Colonic mucosa (tissue), 4 donors: ENCODE data around the gene MUC2. TPM values are rescaled to one million over a fixed set of nuclear protein-coding genes. Genes with fewer than 3 reads are reported as not detected.
A peak's percentile ranks its signal among the peaks of the same experiment; 100 is the strongest.

Experiments
- DNase-seq: peaks from one replicate; pipeline ENCODE4 v3.0.0-alpha.2; 2020
- H3K27ac ChIP-seq: fragments of 200-600 bp; one replicate; pipeline ENCODE4 v1.8.0; 2021
- H3K27me3 ChIP-seq: fragments of 200-600 bp; one replicate; pipeline ENCODE4 v1.8.0; 2021
- H3K36me3 ChIP-seq: fragments of 200-600 bp; one replicate; pipeline ENCODE4 v1.8.0; 2021
- H3K4me1 ChIP-seq: fragments of 200-600 bp; one replicate; pipeline ENCODE4 v1.8.0; 2021; ENCODE audit warnings: mild to moderate bottlenecking
- H3K4me3 ChIP-seq: fragments of 200-600 bp; one replicate; pipeline ENCODE4 v1.8.0; 2021
- H3K9ac ChIP-seq, 2 donors: one replicate each; pipeline ENCODE4 v1.7.0; 2013; ENCODE audit warnings: control low read depth in 2 of 2, low read depth in 2 of 2, low read length in 2 of 2
- H3K9me3 ChIP-seq: fragments of 200-600 bp; one replicate; pipeline ENCODE4 v1.8.0; 2021
- intact Hi-C: fragments of 100-400 bp; cut with DNase I; formaldehyde crosslinking; loops from one replicate; pipeline ENCODE4 v1.14.1; 2022
- total RNA-seq, 2 donors: library from RNA; stranded (reverse); fragmentation: NEBNext Ultra II Directional in 1 of 2; extraction: Animal tissue kit (Norgen Biotek cat#: 25700) in 1 of 2; gene quantifications; one replicate each; pipeline ENCODE4 v1.2.1, GENCODE V29; 2021
- TF ChIP-seq, protein P1 (sequence below): fragments of 200-600 bp; IDR thresholded peaks from one replicate; pipeline ENCODE4 v1.8.0; 2022; ENCODE audit warnings: antibody characterized with exemption, mild to moderate bottlenecking
- donor health status: healthy.
- donor health status: DM: no; HTN: no; CAD: no.
- donor health status: DM: no; HTN: no; CAD: no.

The MUC2 gene
- total RNA-seq, 2 donors from 2014 or later: 1,230 to 1,438 TPM

DNA sequence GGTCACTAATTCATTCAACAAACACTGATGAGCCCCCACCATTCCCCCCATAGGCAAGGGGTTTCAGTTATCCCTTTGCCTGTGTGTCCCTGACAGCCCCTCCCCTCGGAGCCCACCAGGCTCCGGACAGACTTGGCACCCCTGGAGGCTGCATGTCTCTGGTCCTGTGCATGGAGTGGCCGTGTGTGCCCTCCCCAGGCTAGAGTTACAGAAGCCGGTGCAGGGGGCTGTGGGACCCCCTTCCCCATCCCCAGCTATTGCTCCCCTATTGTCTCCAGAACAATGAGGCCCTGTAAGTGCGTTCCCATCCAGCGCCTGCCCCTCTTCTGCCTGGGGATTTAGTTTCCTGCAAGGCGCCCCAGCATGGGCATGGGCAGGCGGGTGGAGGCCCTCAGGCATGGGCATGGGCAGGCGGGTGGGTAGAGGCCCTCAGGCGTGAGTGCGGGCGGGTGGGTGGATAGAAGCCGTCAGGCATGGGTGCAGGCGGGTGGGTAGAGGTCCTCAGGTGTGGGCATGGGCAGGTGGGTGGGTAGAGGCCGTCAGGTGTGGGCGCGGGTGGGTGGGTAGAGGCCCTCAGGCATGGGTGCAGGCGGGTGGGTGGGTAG, 1.5 kb downstream of the MUC2 start:
- TF ChIP-seq, protein P1, sequence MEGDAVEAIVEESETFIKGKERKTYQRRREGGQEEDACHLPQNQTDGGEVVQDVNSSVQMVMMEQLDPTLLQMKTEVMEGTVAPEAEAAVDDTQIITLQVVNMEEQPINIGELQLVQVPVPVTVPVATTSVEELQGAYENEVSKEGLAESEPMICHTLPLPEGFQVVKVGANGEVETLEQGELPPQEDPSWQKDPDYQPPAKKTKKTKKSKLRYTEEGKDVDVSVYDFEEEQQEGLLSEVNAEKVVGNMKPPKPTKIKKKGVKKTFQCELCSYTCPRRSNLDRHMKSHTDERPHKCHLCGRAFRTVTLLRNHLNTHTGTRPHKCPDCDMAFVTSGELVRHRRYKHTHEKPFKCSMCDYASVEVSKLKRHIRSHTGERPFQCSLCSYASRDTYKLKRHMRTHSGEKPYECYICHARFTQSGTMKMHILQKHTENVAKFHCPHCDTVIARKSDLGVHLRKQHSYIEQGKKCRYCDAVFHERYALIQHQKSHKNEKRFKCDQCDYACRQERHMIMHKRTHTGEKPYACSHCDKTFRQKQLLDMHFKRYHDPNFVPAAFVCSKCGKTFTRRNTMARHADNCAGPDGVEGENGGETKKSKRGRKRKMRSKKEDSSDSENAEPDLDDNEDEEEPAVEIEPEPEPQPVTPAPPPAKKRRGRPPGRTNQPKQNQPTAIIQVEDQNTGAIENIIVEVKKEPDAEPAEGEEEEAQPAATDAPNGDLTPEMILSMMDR: no peak
- no peaks in the 10 kb centered on the region for H3K36me3 ChIP-seq
- H3K4me3 ChIP-seq: peak overlapping the region; percentile 25
- H3K27me3 ChIP-seq: no peaks in the 10 kb centered on the region
- intact Hi-C loops: no loop called here
- H3K4me1 ChIP-seq: peaks cover 18% of the 10 kb centered on the region
- DNase-seq: no peak
- H3K9me3 ChIP-seq: no peaks in the 10 kb centered on the region
- H3K9ac ChIP-seq: peak overlapping the region in 1 of 2 donors; percentile 66
- no peak overlapping the region for H3K27ac ChIP-seq

DNA sequence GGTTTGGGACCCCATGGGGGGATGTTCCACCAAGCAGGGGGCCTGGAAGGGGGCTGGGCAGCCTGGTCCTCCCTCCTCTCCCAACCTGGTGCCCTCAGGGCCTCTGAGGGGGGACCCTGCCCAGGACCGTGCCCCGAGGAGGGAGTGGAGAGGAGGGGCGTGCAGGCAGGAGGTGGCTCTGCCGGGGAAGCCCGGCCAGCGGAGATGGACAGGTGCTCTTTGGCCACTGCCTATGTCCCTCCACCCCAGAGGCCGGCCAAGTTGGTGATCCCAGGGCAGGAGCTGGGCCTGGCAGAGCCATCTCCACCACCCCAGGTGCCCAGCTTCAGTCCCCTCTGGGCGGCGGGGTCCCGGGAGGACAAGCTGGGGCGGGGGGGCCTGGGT, 2.4 kb downstream of the MUC2 start:
- Histone ChIP-seq H3K4me1 (peaks cover 18% of the 10 kb centered on the region), H3K9me3 (no peaks in the 10 kb centered on the region), H3K4me3 (peak overlapping the region; percentile 19), H3K36me3 (no peaks in the 10 kb centered on the region), H3K9ac (no peak overlapping the region), H3K27ac (no peak overlapping the region), H3K27me3 (no peaks in the 10 kb centered on the region)
- intact Hi-C loops: no loop called here
- TF ChIP-seq, protein P1: no peak
- no peak for DNase-seq

DNA sequence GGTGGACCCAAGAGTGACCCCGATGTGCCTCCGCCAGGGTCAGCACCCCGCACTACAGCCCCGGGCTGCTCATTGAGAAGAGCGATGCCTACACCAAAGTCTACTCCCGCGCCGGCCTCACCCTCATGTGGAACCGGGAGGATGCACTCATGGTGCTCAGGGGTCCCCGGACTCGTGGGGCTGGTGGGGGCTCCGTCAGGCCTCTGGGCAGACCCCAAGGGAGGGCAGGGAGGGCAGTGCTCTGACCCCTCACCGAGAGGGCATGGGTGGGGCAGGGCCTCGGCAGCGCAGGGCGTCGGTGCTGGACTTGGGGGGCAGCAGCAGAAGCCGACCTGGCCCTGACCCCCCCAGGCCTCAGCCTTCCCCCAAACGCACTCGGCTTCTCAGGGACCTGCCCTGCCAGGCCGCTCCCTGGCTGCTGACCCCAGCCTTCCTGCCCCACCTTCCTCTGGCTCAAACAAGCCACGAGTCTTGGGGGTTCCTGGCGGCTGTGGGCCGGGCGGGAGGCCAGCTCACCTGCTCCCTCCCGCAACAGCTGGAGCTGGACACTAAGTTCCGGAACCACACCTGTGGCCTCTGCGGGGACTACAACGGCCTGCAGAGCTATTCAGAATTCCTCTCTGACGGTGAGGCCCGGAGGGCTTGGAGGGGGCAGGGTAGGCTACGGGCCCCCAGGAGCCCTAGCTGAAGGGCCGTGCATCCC, 2.9 kb downstream of the MUC2 start:
- TF ChIP-seq, protein P1: no peak
- no peak for DNase-seq
- intact Hi-C loops: no loop called here

DNA sequence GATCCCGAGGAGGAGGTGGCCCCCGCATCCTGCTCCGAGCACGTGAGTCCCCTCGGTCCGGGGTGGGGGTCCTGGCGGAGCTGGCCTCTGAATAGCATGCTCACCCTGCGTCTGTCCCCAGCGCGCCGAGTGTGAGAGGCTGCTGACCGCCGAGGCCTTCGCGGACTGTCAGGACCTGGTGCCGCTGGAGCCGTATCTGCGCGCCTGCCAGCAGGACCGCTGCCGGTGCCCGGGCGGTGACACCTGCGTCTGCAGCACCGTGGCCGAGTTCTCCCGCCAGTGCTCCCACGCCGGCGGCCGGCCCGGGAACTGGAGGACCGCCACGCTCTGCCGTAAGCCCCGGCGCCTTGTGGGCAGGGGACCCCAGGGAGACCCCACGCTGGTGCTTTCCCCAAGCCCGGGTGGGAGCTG, 3.5 kb downstream of the MUC2 start:
- Histone ChIP-seq H3K4me3 (peak overlapping the region; percentile 19), H3K9ac (peak overlapping the region in 1 of 2 donors; percentile 19), H3K36me3 (no peaks in the 10 kb centered on the region), H3K4me1 (peaks cover 10% of the 10 kb centered on the region), H3K27me3 (no peaks in the 10 kb centered on the region), H3K9me3 (no peaks in the 10 kb centered on the region), H3K27ac (no peak overlapping the region)
- no peak for DNase-seq
- TF ChIP-seq, protein P1: no peak
- intact Hi-C loops: no loop called here

More for the DNA sequence above, 2.9 kb downstream of the MUC2 start:
- Histone ChIP-seq H3K9me3 (no peaks in the 10 kb centered on the region), H3K27me3 (no peaks in the 10 kb centered on the region), H3K36me3 (no peaks in the 10 kb centered on the region), H3K4me3 (peak overlapping the region; percentile 19), H3K9ac (peak overlapping the region in 1 of 2 donors; percentile 19), H3K27ac (no peak overlapping the region), H3K4me1 (peaks cover 16% of the 10 kb centered on the region)

DNA sequence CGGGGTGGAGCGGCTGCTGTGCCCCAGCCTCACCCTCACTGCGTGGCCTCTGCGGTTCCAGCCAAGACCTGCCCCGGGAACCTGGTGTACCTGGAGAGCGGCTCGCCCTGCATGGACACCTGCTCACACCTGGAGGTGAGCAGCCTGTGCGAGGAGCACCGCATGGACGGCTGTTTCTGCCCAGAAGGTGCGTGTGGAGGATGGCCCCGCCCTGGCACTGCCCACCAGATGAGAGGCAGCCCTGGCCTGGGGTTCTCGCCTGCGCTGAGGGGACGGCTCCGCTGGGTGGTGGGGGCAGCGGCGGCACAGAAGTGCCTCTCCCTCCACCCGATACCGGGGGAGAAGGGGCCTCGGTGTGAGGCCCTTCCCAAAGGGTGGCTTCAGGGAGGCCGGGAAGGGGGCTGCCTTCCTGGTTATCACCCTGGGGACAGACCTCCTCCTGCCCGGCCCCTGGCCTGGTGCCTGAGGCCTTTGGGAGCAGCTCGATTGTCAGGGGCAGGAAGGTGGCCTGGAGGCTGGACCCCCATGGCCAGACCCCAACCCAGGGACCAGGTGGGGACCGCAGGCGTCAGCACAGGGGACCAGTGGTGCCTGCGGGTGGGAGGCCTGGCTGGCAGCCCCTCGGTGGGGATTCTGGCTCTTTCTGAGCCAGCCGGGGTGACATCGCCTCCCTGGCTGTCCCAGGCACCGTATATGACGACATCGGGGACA, 7.1 kb downstream of the MUC2 start:
- H3K4me1 ChIP-seq: no peaks in the 10 kb centered on the region
- H3K27me3 ChIP-seq: no peaks in the 10 kb centered on the region
- H3K9me3 ChIP-seq: no peaks in the 10 kb centered on the region
- H3K27ac ChIP-seq: no peak overlapping the region
- TF ChIP-seq, protein P1: no peak
- intact Hi-C loops: no loop called here
- DNase-seq: no peak
- peak overlapping the region; percentile 5 to 12 for H3K9ac ChIP-seq
- H3K4me3 ChIP-seq: no peak overlapping the region
- H3K36me3 ChIP-seq: no peaks in the 10 kb centered on the region
